Measurements from ENCODE around the gene KRT20.
"Not testable (repeated sequence)": the region's sequence is repeated elsewhere in the genome, so short reads cannot be mapped to it uniquely, and the experiment has no call there.

Gene KRT20, protein sequence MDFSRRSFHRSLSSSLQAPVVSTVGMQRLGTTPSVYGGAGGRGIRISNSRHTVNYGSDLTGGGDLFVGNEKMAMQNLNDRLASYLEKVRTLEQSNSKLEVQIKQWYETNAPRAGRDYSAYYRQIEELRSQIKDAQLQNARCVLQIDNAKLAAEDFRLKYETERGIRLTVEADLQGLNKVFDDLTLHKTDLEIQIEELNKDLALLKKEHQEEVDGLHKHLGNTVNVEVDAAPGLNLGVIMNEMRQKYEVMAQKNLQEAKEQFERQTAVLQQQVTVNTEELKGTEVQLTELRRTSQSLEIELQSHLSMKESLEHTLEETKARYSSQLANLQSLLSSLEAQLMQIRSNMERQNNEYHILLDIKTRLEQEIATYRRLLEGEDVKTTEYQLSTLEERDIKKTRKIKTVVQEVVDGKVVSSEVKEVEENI

DNA sequence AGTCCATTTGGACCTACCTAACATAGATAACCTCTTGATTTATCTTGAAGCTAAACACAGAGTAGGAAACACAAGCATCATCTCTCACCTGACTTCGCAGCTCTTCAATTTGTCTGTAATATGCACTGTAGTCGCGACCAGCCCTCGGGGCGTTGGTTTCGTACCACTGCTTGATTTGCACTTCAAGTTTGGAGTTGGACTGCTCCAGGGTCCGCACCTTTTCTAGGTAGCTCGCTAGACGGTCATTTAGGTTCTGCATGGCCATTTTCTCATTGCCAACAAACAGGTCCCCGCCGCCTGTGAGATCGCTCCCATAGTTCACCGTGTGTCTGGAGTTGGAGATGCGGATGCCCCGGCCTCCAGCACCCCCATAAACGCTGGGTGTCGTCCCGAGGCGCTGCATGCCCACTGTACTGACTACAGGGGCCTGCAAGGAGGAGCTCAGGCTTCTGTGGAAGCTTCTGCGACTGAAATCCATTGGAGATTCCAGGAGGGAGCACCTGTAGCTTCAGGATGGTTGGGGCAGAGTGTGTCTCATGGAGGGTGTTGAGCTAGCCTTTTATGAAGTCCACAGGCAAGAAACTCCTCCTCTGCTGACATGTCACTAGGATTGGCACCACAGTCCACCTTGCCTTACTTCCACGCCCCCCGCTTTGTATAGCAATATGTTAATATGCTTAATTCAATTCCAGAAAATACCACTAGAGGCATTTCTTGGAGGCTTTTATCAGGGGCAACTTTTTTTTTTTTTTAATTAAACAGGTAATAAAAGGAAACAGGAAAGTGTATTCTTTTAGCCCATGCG lies at the start of gene KRT20:
TSS of gene KRT20 (minus strand) at position 535 of the 805 bp plus-strand sequence. CDS start at position 478, 57 bp downstream.
- H3K4me3 ChIP-seq (ENCODE audit: low read length): no peak within 1 kb of the TSS
- H3K27ac ChIP-seq (ENCODE audit: low read length): no peak within 1 kb of the TSS
- H3K9me3 ChIP-seq (ENCODE audit: control insufficient read depth, low read depth, low read length): no peaks in the 10 kb centered on the region
- no peaks in the 10 kb centered on the region for H3K36me3 ChIP-seq (ENCODE audit: control insufficient read depth, low read depth, low read length)
- H3K4me1 ChIP-seq (ENCODE audit: control insufficient read depth, low read depth, low read length): no peaks in the 10 kb centered on the region
- H3K27me3 ChIP-seq (ENCODE audit: control insufficient read depth, insufficient read depth, low read length): no peaks in the 10 kb centered on the region
- no peak within 1 kb of the TSS for H3K9ac ChIP-seq (ENCODE audit: low read length)

DNA sequence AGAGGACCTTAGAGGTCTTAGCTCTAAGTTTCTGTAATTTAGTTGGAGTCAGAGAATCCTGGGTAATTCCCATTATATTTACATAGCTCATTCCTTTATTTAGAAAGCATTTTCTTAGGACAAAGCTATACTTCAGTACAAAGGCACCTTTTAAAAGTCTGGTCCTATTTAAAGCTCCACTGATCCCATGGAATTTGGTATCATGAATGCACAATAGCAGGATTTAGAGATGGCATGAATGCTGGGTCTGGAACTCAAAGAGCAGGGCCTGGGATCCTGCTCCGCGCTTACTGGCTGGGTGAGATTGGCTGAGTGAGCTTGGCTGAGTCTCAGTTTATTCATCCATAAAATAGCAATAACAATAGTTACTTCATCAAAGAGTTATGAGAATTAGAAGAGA lies 47.6 kb upstream of the KRT20 start:
- no peaks in the 10 kb centered on the region for H3K9me3 ChIP-seq (ENCODE audit: control insufficient read depth, low read depth, low read length)
- H3K4me3 ChIP-seq (ENCODE audit: low read length): no peak overlapping the region
- H3K27me3 ChIP-seq (ENCODE audit: control insufficient read depth, insufficient read depth, low read length): no peaks in the 10 kb centered on the region
- no peak overlapping the region for H3K9ac ChIP-seq (ENCODE audit: low read length)
- no peak overlapping the region for H3K27ac ChIP-seq (ENCODE audit: low read length)
- H3K4me1 ChIP-seq (ENCODE audit: control insufficient read depth, low read depth, low read length): peaks cover 11% of the 10 kb centered on the region
- no peaks in the 10 kb centered on the region for H3K36me3 ChIP-seq (ENCODE audit: control insufficient read depth, low read depth, low read length)

DNA sequence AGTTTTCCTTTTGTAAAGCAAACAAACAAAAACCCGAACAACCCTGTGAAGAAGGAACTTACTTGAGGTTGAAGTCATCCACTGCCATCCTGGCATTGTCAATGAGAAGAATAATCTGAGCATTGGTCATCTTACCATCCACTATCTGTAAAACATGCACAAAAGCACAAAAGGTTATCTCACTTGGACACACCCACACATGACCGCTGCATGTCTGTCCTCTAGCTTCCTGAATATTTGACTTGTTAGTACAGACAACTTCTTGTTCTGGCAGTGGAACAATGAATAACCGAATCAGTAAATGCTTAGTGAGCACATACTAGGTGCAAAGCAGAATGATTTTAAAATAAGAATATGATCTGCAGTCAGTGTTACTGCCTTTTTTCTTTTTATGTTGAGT lies 46.3 kb upstream of the KRT20 start:
- no peaks in the 10 kb centered on the region for H3K36me3 ChIP-seq (ENCODE audit: control insufficient read depth, low read depth, low read length)
- no peak overlapping the region for H3K27ac ChIP-seq (ENCODE audit: low read length)
- H3K9ac ChIP-seq (ENCODE audit: low read length): no peak overlapping the region
- no peaks in the 10 kb centered on the region for H3K9me3 ChIP-seq (ENCODE audit: control insufficient read depth, low read depth, low read length)
- no peaks in the 10 kb centered on the region for H3K27me3 ChIP-seq (ENCODE audit: control insufficient read depth, insufficient read depth, low read length)
- peaks cover 3% of the 10 kb centered on the region for H3K4me1 ChIP-seq (ENCODE audit: control insufficient read depth, low read depth, low read length)
- H3K4me3 ChIP-seq (ENCODE audit: low read length): no peak overlapping the region

DNA sequence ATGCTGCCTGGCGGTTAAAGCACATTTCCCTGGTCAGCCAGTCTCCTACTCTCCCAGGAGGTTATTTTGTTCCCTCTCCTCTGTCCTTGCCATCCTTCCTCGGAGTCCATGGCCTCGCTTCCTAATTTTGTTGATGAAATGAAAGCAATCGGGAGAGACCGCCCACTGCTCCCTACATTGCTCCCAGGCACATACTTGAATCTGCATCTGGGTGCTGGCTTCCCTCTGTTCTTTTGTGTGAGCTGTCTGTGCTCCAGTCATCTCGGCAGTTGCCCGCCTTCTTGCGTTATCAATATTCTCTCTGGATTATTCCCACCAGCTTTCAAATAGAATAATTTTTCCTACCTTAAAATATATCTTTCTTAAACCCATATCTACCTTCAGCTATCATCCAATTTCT lies 41.3 kb upstream of the KRT20 start:
- H3K27ac ChIP-seq (ENCODE audit: low read length): no peak overlapping the region
- no peaks in the 10 kb centered on the region for H3K27me3 ChIP-seq (ENCODE audit: control insufficient read depth, insufficient read depth, low read length)
- H3K36me3 ChIP-seq (ENCODE audit: control insufficient read depth, low read depth, low read length): no peaks in the 10 kb centered on the region
- no peak overlapping the region for H3K9ac ChIP-seq (ENCODE audit: low read length)
- H3K9me3 ChIP-seq (ENCODE audit: control insufficient read depth, low read depth, low read length): no peaks in the 10 kb centered on the region
- peaks cover 8% of the 10 kb centered on the region for H3K4me1 ChIP-seq (ENCODE audit: control insufficient read depth, low read depth, low read length)
- no peak overlapping the region for H3K4me3 ChIP-seq (ENCODE audit: low read length)

DNA sequence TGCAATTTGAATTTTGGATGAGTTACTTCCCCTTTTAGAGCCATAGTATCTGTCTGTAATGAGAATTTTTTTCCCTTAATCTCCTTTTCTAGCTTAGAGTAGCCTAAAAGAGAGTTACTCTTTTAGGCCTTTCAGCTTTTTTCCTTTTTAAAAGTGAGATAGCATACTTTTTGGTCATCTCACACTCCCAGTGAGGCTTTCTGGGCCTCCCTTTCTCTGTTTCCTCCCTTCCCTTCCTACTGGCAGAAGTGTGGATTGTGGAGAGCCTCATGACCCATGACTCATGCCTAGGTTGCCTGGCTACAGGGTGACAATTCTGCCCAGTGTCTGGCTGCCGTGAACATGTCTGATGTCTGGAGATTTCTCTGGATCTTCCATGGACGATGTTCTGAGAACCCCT lies 37.2 kb upstream of the KRT20 start:
- Histone ChIP-seq H3K9ac (ENCODE audit: low read length) (no peak overlapping the region), H3K27ac (ENCODE audit: low read length) (no peak overlapping the region), H3K27me3 (ENCODE audit: control insufficient read depth, insufficient read depth, low read length) (no peaks in the 10 kb centered on the region), H3K4me3 (ENCODE audit: low read length) (no peak overlapping the region), H3K4me1 (ENCODE audit: control insufficient read depth, low read depth, low read length) (peaks cover 8% of the 10 kb centered on the region), H3K9me3 (ENCODE audit: control insufficient read depth, low read depth, low read length) (no peaks in the 10 kb centered on the region), H3K36me3 (ENCODE audit: control insufficient read depth, low read depth, low read length) (no peaks in the 10 kb centered on the region)

DNA sequence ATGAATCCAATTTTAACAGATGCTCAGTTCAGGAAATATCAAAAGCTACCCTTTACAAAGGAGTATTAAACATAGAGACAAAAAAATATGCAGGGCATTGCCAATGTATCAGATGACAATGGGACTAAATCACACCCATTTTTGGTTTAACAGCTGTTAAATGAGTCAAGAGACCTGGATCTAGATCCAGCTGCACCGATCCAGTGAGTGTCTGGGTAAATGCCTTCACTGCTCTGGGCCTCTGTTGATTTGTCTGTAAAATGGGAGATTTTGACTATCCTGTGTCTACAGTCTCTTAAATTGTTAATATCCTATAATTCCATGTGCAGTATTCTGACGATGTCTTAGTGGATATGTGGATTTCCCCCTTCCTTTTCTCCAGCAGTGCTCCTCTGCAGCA lies 36.0 kb upstream of the KRT20 start:
- H3K4me1 ChIP-seq (ENCODE audit: control insufficient read depth, low read depth, low read length): peaks cover 2% of the 10 kb centered on the region
- no peaks in the 10 kb centered on the region for H3K36me3 ChIP-seq (ENCODE audit: control insufficient read depth, low read depth, low read length)
- H3K27ac ChIP-seq (ENCODE audit: low read length): no peak overlapping the region
- H3K9me3 ChIP-seq (ENCODE audit: control insufficient read depth, low read depth, low read length): no peaks in the 10 kb centered on the region
- H3K27me3 ChIP-seq (ENCODE audit: control insufficient read depth, insufficient read depth, low read length): no peaks in the 10 kb centered on the region
- H3K9ac ChIP-seq (ENCODE audit: low read length): no peak overlapping the region
- no peak overlapping the region for H3K4me3 ChIP-seq (ENCODE audit: low read length)

DNA sequence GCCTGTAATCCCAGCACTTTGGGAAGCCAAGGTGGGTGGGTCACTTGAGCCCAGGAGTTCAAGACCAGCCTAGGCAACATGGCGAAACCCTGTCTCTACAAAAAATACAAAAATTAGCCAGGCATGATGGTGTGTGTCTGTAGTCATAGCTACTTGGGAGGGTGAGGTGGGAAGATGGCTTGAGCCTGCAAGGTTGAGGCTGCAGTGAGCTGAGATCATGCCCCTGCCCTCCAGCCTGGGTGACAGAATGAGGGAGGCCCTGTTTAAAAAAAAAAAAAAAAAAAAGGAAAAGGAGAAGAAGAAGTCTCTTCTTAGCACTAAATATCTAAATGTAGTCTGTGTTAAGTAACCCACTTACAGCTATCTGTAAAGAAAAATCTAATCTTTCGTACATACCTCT lies 32.1 kb upstream of the KRT20 start:
- H3K4me1 ChIP-seq (ENCODE audit: control insufficient read depth, low read depth, low read length); H3K9me3 ChIP-seq (ENCODE audit: control insufficient read depth, low read depth, low read length); H3K4me3 ChIP-seq (ENCODE audit: low read length); H3K9ac ChIP-seq (ENCODE audit: low read length); H3K27ac ChIP-seq (ENCODE audit: low read length); H3K36me3 ChIP-seq (ENCODE audit: control insufficient read depth, low read depth, low read length); H3K27me3 ChIP-seq (ENCODE audit: control insufficient read depth, insufficient read depth, low read length): not testable (repeated sequence)

DNA sequence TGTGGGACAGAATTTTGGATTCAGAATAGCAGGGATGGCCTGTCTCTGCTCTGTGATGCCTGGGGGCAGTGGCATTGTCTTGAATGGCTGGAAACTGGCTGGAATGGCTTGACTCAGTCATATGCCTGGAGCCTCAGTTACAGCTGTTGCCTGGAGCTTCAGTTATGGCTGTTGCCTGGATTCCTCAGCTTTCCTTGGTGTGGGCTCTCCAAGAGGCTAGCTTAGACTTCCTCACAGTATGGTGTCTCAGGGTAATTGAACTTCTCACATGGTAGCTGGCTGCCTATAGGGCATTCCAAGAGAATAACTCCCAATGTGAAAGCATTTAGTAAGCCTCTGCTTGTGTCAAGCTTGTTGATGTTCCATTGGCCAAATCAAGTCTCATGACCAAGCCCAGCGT lies 31.3 kb upstream of the KRT20 start:
- H3K4me3 ChIP-seq (ENCODE audit: low read length): no peak overlapping the region
- H3K9ac ChIP-seq (ENCODE audit: low read length): no peak overlapping the region
- no peaks in the 10 kb centered on the region for H3K4me1 ChIP-seq (ENCODE audit: control insufficient read depth, low read depth, low read length)
- no peak overlapping the region for H3K27ac ChIP-seq (ENCODE audit: low read length)
- H3K9me3 ChIP-seq (ENCODE audit: control insufficient read depth, low read depth, low read length): no peaks in the 10 kb centered on the region
- no peaks in the 10 kb centered on the region for H3K36me3 ChIP-seq (ENCODE audit: control insufficient read depth, low read depth, low read length)
- no peaks in the 10 kb centered on the region for H3K27me3 ChIP-seq (ENCODE audit: control insufficient read depth, insufficient read depth, low read length)

DNA sequence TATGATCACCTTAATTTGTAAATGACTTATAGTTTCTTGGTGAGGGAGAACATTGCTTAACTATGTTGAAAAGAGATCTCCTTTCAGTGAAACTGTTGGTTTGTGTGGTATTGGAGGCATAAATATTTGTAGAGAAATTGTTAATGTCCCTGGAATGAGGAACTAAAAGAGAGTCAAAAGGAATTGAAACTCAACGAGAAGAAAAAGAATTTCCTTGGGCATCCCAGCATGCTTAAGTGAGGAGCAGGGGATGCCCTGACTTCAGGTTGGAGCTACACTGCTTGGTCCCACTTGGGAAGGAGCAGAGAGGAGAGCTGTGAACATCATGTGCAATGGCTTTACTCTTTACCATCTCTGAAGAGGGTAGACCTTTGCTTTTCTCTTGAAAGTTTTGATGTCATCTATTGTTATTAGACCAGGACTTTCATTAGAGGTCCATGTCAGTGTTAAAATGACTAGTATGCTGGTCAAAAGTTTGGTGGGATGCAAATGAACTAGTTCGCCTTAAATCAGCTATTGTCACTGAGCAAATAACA lies 30.7 kb upstream of the KRT20 start:
- H3K4me1 ChIP-seq (ENCODE audit: control insufficient read depth, low read depth, low read length): no peaks in the 10 kb centered on the region
- no peak overlapping the region for H3K4me3 ChIP-seq (ENCODE audit: low read length)
- H3K27ac ChIP-seq (ENCODE audit: low read length): no peak overlapping the region
- no peaks in the 10 kb centered on the region for H3K36me3 ChIP-seq (ENCODE audit: control insufficient read depth, low read depth, low read length)
- H3K27me3 ChIP-seq (ENCODE audit: control insufficient read depth, insufficient read depth, low read length): no peaks in the 10 kb centered on the region
- no peak overlapping the region for H3K9ac ChIP-seq (ENCODE audit: low read length)
- H3K9me3 ChIP-seq (ENCODE audit: control insufficient read depth, low read depth, low read length): no peaks in the 10 kb centered on the region

DNA sequence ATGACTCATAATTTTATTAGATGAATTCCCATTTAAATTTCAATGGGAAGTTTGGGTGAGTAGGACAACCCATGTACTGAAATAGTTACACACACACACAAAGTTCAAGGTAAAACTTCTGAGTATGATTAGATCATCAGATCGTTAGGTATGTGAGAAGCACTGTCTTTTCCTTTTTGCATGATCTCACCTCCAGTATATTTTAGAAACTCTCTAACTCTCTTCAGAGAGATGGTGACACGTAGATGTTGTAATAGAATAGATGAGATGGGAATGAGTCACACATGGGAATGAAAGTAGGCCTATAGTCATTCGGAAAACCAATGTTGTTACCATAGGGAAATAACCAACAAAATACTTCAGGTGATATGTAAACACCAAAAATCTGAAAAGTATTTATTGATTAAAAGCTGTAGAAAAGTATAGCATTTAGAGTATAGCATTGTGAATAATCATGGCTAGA lies 30.2 kb upstream of the KRT20 start:
- no peaks in the 10 kb centered on the region for H3K9me3 ChIP-seq (ENCODE audit: control insufficient read depth, low read depth, low read length)
- no peak overlapping the region for H3K27ac ChIP-seq (ENCODE audit: low read length)
- no peaks in the 10 kb centered on the region for H3K4me1 ChIP-seq (ENCODE audit: control insufficient read depth, low read depth, low read length)
- H3K27me3 ChIP-seq (ENCODE audit: control insufficient read depth, insufficient read depth, low read length): no peaks in the 10 kb centered on the region
- no peak overlapping the region for H3K4me3 ChIP-seq (ENCODE audit: low read length)
- no peaks in the 10 kb centered on the region for H3K36me3 ChIP-seq (ENCODE audit: control insufficient read depth, low read depth, low read length)
- no peak overlapping the region for H3K9ac ChIP-seq (ENCODE audit: low read length)

DNA sequence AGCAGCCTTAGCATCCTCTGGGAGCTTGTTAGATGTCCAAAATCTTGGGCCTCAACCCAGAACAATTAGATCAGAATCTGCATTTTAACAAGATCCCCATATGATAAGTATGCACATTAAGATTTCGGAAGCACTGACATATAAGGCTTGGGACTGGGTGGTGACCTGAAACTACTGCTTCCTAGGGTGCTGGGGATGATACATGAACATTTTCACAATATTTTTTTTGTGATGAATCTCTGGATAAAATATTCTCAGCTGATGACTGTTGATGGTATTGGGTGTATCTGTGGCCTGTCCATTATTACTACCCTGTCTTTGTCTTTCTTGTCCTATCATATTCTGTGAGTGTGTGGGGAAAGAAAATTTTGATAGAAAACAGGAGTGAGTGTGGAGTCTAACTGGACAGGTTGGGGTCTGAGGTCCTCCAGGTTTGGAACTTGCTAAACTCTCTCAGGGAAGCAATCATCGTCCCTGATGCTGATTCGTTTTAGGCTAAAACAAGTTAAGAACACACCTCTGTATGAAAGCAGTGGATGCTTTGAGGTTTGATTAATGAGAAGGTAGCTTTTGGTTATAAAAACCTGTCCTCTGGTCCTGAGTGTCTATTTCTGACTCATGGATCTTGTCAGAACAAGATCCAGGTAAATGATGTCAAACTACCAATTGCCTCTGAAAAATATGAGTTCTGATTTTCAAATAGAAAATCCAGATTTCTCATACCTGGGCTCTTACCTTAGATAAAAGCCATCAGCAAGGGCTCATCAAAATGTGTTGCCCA lies 29.2 kb upstream of the KRT20 start:
- Histone ChIP-seq H3K27ac (ENCODE audit: low read length) (no peak overlapping the region), H3K9me3 (ENCODE audit: control insufficient read depth, low read depth, low read length) (no peaks in the 10 kb centered on the region), H3K4me1 (ENCODE audit: control insufficient read depth, low read depth, low read length) (no peaks in the 10 kb centered on the region), H3K4me3 (ENCODE audit: low read length) (no peak overlapping the region), H3K27me3 (ENCODE audit: control insufficient read depth, insufficient read depth, low read length) (no peaks in the 10 kb centered on the region), H3K36me3 (ENCODE audit: control insufficient read depth, low read depth, low read length) (no peaks in the 10 kb centered on the region), H3K9ac (ENCODE audit: low read length) (no peak overlapping the region)
